Measurements from ENCODE around the gene GLIS1.

The GLIS1 gene

DNA sequence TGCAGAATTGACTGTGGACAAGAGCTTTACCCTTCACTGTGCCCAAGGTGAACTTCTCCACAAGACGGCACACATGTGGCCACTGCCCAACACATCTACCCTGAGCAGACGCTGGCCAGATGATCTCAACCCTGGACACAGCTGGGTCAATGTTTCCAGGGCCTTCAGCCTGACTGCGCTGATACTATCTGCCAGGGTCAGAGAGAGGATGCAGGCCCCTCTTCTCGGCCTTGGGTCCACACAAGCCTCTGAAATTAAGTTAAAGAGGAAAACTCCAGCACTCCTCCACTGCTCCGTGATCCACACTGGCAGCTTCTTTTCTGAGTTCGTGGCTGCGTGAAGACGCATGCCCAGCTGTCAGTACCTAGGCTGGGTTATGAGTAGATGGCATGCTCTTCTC is 58.1 kb downstream of the GLIS1 start:
- no peak overlapping the region for H3K4me3 ChIP-seq (ENCODE audit: low read depth, low read length)
- TF ChIP-seq, protein P1, sequence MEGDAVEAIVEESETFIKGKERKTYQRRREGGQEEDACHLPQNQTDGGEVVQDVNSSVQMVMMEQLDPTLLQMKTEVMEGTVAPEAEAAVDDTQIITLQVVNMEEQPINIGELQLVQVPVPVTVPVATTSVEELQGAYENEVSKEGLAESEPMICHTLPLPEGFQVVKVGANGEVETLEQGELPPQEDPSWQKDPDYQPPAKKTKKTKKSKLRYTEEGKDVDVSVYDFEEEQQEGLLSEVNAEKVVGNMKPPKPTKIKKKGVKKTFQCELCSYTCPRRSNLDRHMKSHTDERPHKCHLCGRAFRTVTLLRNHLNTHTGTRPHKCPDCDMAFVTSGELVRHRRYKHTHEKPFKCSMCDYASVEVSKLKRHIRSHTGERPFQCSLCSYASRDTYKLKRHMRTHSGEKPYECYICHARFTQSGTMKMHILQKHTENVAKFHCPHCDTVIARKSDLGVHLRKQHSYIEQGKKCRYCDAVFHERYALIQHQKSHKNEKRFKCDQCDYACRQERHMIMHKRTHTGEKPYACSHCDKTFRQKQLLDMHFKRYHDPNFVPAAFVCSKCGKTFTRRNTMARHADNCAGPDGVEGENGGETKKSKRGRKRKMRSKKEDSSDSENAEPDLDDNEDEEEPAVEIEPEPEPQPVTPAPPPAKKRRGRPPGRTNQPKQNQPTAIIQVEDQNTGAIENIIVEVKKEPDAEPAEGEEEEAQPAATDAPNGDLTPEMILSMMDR (IDR thresholded peaks at IDR 0.05; ENCODE audit: insufficient read depth, low read length, missing control alignments) = no peak
- no peak for DNase-seq (ENCODE audit: low read depth, low spot score)
- POLR2A ChIA-PET = no interaction called here
- CTCF ChIA-PET = interaction anchor here (1.0 kb wide), 1 partner anchor 194 kb away, joined by 3 read pairs; no protein-coding TSS in a partner anchor

DNA sequence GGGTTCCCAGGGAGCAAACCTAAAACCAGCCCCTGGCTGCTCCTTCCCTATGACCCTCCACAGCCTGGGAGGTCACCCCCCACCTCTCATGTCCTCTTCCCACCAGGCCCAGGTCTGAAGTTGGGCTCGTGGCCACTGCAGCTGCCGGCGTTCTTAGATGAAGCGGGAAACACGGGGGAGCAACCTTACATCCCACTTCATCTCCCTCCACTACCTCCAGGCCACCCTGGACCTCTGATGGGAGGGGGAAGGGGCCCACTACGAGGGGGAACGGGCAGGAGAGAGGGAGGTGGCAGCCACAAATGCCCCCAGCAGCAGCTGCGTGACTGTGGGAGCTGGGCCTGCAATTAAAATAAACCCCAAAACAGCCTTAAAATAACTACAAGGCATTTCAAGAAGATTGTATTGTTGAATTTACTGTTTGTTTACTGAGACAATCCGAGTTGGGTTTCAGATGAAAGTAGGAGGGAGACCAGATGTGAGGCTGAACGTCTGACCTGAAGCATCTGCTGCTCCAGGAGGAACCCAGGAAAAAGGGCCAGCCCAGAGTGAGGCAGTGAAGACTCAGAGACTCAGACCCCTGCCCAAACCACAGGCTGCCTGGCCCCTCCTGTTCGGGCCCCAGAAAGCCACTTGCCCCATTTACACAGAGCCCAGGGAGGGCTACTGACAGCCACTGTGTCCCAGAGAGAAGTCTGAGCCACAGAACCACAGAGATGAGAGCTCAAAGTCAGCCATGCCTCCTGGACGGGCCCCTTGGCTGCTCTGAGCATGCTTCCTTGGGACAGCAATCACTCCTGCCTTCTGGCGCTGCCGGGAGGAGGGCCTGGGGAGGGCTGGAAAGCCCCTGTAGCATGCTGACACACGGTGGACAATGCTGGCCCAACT is 59.8 kb downstream of the GLIS1 start:
- TF ChIP-seq, protein P1 (IDR thresholded peaks at IDR 0.05; ENCODE audit: insufficient read depth, low read length, missing control alignments) = no peak
- POLR2A ChIA-PET = no interaction called here
- CTCF ChIA-PET = interaction anchor here (1.3 to 1.6 kb wide), 2 partner anchors 193 to 194 kb away, joined by 3 to 6 read pairs; no protein-coding TSS in a partner anchor

DNA sequence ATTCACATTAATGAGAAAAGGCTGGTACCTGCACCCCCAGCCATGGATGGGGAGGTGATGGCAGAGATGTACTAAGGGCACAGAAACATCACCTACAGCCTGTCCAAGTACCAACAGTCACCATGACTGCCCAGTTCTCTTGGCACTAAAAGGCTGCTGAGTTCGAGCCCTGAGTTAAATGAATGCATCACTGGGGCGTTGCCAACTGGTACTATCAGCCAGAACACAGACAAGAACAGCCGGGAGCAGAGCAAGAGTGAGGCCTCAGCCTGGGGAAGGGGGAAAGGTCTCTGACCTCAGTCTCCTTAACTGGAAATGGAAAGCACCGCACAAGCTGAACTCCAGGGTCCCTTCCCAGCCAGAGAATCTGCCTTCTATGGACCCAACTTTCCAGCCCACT is 60.5 kb downstream of the GLIS1 start:
- no peak for DNase-seq (ENCODE audit: low read depth, low spot score)
- CTCF ChIA-PET = interaction anchor here (1.6 kb wide), 1 partner anchor 192 kb away, joined by 6 read pairs; no protein-coding TSS in a partner anchor
- H3K4me3 ChIP-seq (ENCODE audit: low read depth, low read length) = no peak overlapping the region
- POLR2A ChIA-PET = no interaction called here
- TF ChIP-seq, protein P1 (IDR thresholded peaks at IDR 0.05; ENCODE audit: insufficient read depth, low read length, missing control alignments) = no peak

More for the DNA sequence above, 59.8 kb downstream of the GLIS1 start:
- no peak for DNase-seq (ENCODE audit: low read depth, low spot score)
- H3K4me3 ChIP-seq (ENCODE audit: low read depth, low read length) = no peak overlapping the region

GRCh38 chr1:53678046-53678445 is 60.9 kb downstream of the GLIS1 start:
- H3K4me3 ChIP-seq (ENCODE audit: low read depth, low read length) = no peak overlapping the region
- POLR2A ChIA-PET = no interaction called here
- TF ChIP-seq, protein P1 (IDR thresholded peaks at IDR 0.05; ENCODE audit: insufficient read depth, low read length, missing control alignments) = no peak
- DNase-seq (ENCODE audit: low read depth, low spot score) = no peak
- CTCF ChIA-PET = interaction anchor here (1.6 kb wide), 1 partner anchor 192 kb away, joined by 6 read pairs; no protein-coding TSS in a partner anchor

GRCh38 chr1:53677486-53677885 is 61.5 kb downstream of the GLIS1 start:
- CTCF ChIA-PET = no interaction called here
- H3K4me3 ChIP-seq (ENCODE audit: low read depth, low read length) = no peak overlapping the region
- DNase-seq (ENCODE audit: low read depth, low spot score) = no peak
- POLR2A ChIA-PET = no interaction called here
- TF ChIP-seq, protein P1 (IDR thresholded peaks at IDR 0.05; ENCODE audit: insufficient read depth, low read length, missing control alignments) = no peak

GRCh38 chr1:53672785-53673184 is 66.2 kb downstream of the GLIS1 start:
- ChIA-PET POLR2A (no interaction called here), CTCF (interaction anchor here (2.8 kb wide), 1 partner anchor 187 kb away, joined by 9 read pairs; no protein-coding TSS in a partner anchor)
- TF ChIP-seq, protein P1 (IDR thresholded peaks at IDR 0.05; ENCODE audit: insufficient read depth, low read length, missing control alignments) = no peak
- no peak for DNase-seq (ENCODE audit: low read depth, low spot score)
- no peak overlapping the region for H3K4me3 ChIP-seq (ENCODE audit: low read depth, low read length)
